Neutrophil (primary cell): ENCODE measurements around the gene TARS2.

Source experiments
- H3K27ac ChIP-seq: fragments of 200-600 bp; sonication (generic); 2 replicates; pipeline ENCODE4 v1.5.1; 2016; ENCODE audit warnings: mild to moderate bottlenecking, moderate library complexity
- H3K27me3 ChIP-seq: fragments of 200-600 bp; sonication (generic); 2 replicates; pipeline ENCODE4 v1.6.0; 2016; ENCODE audit warnings: mild to moderate bottlenecking
- H3K36me3 ChIP-seq: fragments of 200-600 bp; sonication (generic); 2 replicates; pipeline ENCODE4 v1.5.1; 2017
- H3K4me1 ChIP-seq, 2 experiments: fragments of 200-600 bp in 1 of 2; sonication (generic) in 1 of 2; 1 replicate in 1 of 2; 2 replicates in 1 of 2; pipeline versions ENCODE4 v1.5.1 to v1.6.1; 2013 to 2016; ENCODE audit warnings: low read depth in 1 of 2, low read length in 1 of 2, mild to moderate bottlenecking in 1 of 2, moderate library complexity in 1 of 2; ENCODE audit not compliant: control insufficient read depth in 1 of 2, insufficient read depth in 1 of 2
- H3K4me3 ChIP-seq, 2 experiments: fragments of 200-600 bp in 1 of 2; sonication (generic) in 1 of 2; 1 replicate in 1 of 2; 2 replicates in 1 of 2; pipeline ENCODE4 v1.5.1; 2013 to 2016; ENCODE audit warnings: low read depth in 1 of 2, low read length in 1 of 2, mild to moderate bottlenecking in 1 of 2, moderate library complexity in 1 of 2
- H3K9me3 ChIP-seq: fragments of 200-600 bp; sonication (generic); 2 replicates; pipeline ENCODE4 v1.5.1; 2016
- TF ChIP-seq, protein P1 (sequence below): fragments of 200-600 bp; sonication (generic); IDR thresholded peaks from 2 replicates; pipeline ENCODE4 v1.5.1; 2016; ENCODE audit warnings: antibody characterized with exemption

TARS2 gene

DNA sequence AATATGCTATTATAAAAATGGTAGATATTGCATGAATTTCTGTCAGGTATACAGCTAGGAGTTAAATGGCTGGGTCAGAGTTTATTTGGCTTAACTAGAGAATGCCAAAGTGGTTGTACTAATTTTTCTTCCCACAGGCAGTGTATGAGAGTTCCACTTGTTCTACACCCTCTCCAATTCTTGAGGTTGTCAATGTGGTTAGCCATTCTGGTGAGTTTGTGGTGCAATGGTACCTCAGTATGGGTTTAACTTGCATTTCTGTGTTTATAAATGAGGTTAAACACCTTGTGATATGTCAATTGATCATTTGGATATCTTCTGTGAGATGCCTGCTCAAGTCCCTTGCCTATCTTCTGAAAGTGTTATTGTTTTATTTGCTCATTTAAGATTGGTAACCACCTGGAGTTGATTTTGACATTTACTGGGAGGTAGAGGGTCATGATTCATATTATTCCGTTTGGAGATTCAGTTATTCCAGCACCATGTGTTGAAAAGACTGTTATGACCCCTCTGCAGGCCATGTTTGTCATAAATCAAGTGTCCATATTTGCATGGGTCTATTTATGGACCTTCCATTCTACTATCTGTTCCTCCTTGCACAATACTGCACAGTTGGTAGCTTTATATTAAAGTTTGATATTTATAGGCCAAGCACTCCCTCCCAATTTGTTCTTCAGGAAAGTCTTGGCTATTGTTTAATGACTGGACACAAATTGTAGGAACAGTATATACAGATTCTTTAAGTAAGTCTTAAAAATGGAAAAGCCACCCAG lies 34.2 kb downstream of the TARS2 start:
- Histone ChIP-seq H3K27ac (no peak overlapping the region), H3K27me3 (peaks cover 6% of the 10 kb centered on the region), H3K4me1 (peaks cover 0 to under 1% of the 10 kb centered on the region in 2 experiments), H3K36me3 (no peaks in the 10 kb centered on the region), H3K4me3 (no peak overlapping the region), H3K9me3 (no peaks in the 10 kb centered on the region)
- TF ChIP-seq, protein P1, sequence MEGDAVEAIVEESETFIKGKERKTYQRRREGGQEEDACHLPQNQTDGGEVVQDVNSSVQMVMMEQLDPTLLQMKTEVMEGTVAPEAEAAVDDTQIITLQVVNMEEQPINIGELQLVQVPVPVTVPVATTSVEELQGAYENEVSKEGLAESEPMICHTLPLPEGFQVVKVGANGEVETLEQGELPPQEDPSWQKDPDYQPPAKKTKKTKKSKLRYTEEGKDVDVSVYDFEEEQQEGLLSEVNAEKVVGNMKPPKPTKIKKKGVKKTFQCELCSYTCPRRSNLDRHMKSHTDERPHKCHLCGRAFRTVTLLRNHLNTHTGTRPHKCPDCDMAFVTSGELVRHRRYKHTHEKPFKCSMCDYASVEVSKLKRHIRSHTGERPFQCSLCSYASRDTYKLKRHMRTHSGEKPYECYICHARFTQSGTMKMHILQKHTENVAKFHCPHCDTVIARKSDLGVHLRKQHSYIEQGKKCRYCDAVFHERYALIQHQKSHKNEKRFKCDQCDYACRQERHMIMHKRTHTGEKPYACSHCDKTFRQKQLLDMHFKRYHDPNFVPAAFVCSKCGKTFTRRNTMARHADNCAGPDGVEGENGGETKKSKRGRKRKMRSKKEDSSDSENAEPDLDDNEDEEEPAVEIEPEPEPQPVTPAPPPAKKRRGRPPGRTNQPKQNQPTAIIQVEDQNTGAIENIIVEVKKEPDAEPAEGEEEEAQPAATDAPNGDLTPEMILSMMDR, result no peak

DNA sequence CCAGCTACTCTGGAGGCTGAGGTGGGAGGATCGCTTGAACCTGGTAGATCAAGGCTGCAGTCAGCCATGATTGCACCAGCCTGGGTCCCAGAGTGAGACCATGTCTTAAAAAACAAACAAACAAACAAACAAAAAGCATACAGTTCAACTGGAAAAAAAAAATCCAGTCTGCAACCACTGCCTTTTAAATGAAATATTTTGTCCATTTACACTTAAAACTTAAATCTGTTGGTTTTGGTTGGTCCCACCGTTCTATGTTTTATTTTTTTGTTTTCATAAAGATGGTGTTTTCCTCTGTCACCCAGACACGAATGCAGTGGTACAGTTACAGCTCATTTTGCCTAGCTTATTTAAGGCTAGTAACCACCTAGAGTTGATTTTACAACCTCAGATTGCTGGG lies 38.1 kb downstream of the TARS2 start:
- TF ChIP-seq, protein P1, result no peak
- Histone ChIP-seq H3K4me1 (no peaks in the 10 kb centered on the region), H3K9me3 (no peaks in the 10 kb centered on the region), H3K4me3 (no peak overlapping the region), H3K27ac (no peak overlapping the region), H3K36me3 (no peaks in the 10 kb centered on the region), H3K27me3 (no peaks in the 10 kb centered on the region)

DNA sequence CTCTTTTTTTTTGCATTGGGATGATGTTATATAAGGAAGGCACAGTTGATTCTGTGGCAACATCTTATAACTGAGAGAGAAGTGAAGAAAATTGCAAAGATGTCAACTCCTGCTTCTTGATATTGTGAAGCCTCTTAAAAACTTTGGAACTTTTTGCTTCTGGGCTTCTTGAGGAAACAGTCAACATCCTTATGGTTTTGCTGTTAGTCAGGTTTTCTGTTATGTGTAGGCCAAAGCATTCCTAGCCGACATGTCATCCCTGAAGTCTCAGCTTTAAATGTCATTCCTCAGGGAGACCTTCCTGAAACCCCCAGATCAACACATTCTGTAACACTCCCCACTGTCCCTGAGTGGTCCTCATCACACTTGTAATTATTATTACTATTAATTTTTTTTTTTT lies 41.0 kb downstream of the TARS2 start:
- Histone ChIP-seq H3K27me3 (no peaks in the 10 kb centered on the region), H3K27ac (no peak overlapping the region), H3K4me3 (no peak overlapping the region), H3K9me3 (no peaks in the 10 kb centered on the region), H3K36me3 (no peaks in the 10 kb centered on the region), H3K4me1 (no peaks in the 10 kb centered on the region)
- TF ChIP-seq, protein P1, result no peak

DNA sequence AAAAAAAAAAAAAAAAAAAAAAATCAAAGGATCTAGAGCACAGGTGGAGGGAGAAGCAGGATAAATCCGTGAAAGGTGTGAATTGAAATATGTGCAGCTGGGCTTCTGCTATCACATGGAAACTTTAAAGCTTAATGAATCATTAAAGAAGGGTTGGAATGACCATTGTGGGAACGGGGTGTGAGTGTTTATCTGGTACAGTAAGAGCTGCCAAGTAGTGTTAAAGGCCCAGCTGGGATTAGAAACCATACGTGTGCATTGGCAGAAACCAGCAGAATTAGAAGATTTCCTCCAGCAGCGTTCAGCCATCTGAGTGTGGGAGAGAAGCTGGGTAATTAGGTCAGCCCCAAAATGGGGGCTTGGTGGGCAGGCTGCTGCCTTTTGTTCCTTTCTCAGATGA lies 41.8 kb downstream of the TARS2 start:
- TF ChIP-seq, protein P1, result no peak
- Histone ChIP-seq H3K4me3 (no peak overlapping the region), H3K4me1 (no peaks in the 10 kb centered on the region), H3K27me3 (no peaks in the 10 kb centered on the region), H3K9me3 (no peaks in the 10 kb centered on the region), H3K36me3 (no peaks in the 10 kb centered on the region), H3K27ac (no peak overlapping the region)

DNA sequence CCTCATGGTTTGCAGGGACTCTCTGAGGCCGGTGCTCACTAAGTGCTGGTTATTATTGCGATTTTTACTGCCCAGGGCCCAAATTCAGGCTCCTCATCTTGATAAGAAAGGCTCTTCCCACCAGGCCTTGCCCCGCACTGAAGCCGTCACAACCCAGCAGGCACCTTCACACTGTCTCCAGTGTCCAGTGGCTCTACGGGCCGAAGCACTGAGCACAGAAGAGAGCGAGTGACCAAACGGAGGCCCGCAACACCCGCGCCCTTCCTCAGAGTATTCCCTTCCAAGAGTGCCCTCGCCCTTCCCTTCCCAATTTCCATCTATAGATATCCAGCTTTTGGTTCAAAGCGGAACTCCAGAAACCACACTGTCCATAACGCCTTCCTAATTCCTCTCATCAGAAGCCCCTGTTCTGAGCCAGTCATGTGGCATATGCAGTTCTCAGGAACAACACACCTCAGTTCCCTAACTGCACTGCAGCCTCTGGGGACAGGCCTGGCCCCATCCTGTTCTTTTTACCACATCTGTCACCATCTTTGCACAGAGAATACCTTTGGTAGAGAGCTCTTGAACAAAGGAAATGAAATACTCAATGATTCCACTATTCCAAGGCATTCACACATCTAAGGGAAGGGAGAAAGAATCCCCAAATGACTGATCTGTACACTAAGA lies 43.4 kb downstream of the TARS2 start:
- no peak overlapping the region for H3K27ac ChIP-seq
- H3K27me3 ChIP-seq, result no peaks in the 10 kb centered on the region
- TF ChIP-seq, protein P1, result no peak
- H3K9me3 ChIP-seq, result no peaks in the 10 kb centered on the region
- H3K36me3 ChIP-seq, result no peaks in the 10 kb centered on the region
- no peak overlapping the region for H3K4me3 ChIP-seq
- H3K4me1 ChIP-seq, result no peaks in the 10 kb centered on the region
